RWPE2 (cell line): Measurements from ENCODE around the gene RTCA.

Experiments
- ATAC-seq: fragments of 200-7000 bp; cut with Tn5 transposase; 3 replicates; pipeline ENCODE4 v1.9.1; 2021; ENCODE audit warnings: low read depth
- DNase-seq: peaks from one replicate; pipeline ENCODE4 v3.0.0-alpha.2; 2020; ENCODE audit warnings: low spot score
- H3K27ac ChIP-seq: fragments of 450-650 bp; 2 replicates; pipeline ENCODE4 v1.5.1; 2017; ENCODE audit warnings: mild to moderate bottlenecking; ENCODE audit not compliant: poor library complexity, severe bottlenecking
- H3K27me3 ChIP-seq: fragments of 250-450 bp; sonication (Bioruptor Pico); 2 replicates; pipeline ENCODE4 v1.5.1; 2021; ENCODE audit warnings: mild to moderate bottlenecking, moderate library complexity; ENCODE audit not compliant: insufficient read depth, poor library complexity, severe bottlenecking
- H3K36me3 ChIP-seq: fragments of 250-450 bp; sonication (Bioruptor Pico); 2 replicates; pipeline ENCODE4 v1.5.1; 2020; ENCODE audit warnings: low read depth, mild to moderate bottlenecking, moderate library complexity
- H3K4me1 ChIP-seq: fragments of 250-450 bp; sonication (Bioruptor Pico); 2 replicates; pipeline ENCODE4 v1.5.1; 2021; ENCODE audit warnings: mild to moderate bottlenecking, moderate library complexity; ENCODE audit not compliant: insufficient read depth, poor library complexity, severe bottlenecking
- H3K4me3 ChIP-seq: fragments of 250-450 bp; sonication (Bioruptor Pico); 2 replicates; pipeline ENCODE4 v1.5.1; 2021; ENCODE audit warnings: mild to moderate bottlenecking, moderate library complexity; ENCODE audit not compliant: severe bottlenecking
- H3K9me3 ChIP-seq: fragments of 250-450 bp; sonication (Bioruptor Pico); 2 replicates; pipeline ENCODE4 v1.5.1; 2021; ENCODE audit warnings: mild to moderate bottlenecking, moderate library complexity; ENCODE audit not compliant: severe bottlenecking
- TF ChIP-seq, protein P1 (sequence below): fragments of 450-650 bp; IDR thresholded peaks from one replicate; pipeline ENCODE4 v1.5.1; 2017; ENCODE audit warnings: mild to moderate bottlenecking, moderate library complexity; ENCODE audit not compliant: poor library complexity, severe bottlenecking

RTCA gene

DNA sequence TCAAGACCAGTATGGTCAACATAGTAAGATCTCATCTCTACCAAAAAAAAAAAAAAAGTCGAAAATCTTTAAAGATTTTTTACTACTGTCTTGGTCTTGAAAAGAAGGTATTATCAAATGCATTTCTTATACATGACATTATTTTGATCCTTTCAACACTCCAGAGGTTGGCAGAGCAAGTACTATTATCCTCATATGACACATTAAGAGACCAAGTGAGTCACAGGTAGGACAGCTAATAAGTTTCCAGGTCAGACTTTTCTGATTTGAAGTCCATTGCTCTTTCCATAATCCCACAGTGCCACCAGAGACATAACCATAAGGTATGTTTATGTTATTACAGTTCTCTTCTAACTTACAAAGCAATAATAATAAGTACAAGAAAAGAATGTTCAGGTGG, 31.6 kb upstream of the RTCA start:
- ATAC-seq (no peak), DNase-seq (no peak)
- Histone ChIP-seq H3K27me3 (no peaks in the 10 kb centered on the region), H3K9me3 (no peaks in the 10 kb centered on the region), H3K27ac (no peak overlapping the region), H3K4me1 (peaks cover 10% of the 10 kb centered on the region), H3K36me3 (peaks cover 46% of the 10 kb centered on the region), H3K4me3 (no peak overlapping the region)
- TF ChIP-seq, protein P1, sequence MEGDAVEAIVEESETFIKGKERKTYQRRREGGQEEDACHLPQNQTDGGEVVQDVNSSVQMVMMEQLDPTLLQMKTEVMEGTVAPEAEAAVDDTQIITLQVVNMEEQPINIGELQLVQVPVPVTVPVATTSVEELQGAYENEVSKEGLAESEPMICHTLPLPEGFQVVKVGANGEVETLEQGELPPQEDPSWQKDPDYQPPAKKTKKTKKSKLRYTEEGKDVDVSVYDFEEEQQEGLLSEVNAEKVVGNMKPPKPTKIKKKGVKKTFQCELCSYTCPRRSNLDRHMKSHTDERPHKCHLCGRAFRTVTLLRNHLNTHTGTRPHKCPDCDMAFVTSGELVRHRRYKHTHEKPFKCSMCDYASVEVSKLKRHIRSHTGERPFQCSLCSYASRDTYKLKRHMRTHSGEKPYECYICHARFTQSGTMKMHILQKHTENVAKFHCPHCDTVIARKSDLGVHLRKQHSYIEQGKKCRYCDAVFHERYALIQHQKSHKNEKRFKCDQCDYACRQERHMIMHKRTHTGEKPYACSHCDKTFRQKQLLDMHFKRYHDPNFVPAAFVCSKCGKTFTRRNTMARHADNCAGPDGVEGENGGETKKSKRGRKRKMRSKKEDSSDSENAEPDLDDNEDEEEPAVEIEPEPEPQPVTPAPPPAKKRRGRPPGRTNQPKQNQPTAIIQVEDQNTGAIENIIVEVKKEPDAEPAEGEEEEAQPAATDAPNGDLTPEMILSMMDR = no peak

DNA sequence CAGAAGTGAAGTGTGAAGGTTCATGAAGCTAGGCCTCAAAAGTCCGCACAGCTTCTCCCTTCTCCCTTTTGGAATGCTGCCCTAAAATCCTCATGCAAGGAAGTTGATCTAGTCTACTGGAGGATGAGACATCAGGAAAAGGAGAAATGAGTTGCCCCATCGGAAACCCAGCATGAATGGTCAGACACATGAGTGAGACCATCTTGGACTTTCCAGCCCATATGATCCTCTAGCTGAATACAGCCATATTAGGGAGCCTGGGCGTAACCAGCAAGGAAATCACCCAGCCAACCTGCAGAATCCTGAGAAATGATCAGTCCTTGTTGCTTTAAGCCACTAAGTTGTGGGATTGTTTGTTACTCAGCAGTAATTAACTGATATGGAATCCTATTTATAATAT, 28.9 kb upstream of the RTCA start:
- H3K4me1 ChIP-seq = peaks cover 10% of the 10 kb centered on the region
- H3K4me3 ChIP-seq = no peak overlapping the region
- DNase-seq = no peak
- TF ChIP-seq, protein P1 = no peak
- H3K9me3 ChIP-seq = no peaks in the 10 kb centered on the region
- H3K36me3 ChIP-seq = peaks cover 37% of the 10 kb centered on the region
- H3K27me3 ChIP-seq = no peaks in the 10 kb centered on the region
- H3K27ac ChIP-seq = no peak overlapping the region
- no peak for ATAC-seq

DNA sequence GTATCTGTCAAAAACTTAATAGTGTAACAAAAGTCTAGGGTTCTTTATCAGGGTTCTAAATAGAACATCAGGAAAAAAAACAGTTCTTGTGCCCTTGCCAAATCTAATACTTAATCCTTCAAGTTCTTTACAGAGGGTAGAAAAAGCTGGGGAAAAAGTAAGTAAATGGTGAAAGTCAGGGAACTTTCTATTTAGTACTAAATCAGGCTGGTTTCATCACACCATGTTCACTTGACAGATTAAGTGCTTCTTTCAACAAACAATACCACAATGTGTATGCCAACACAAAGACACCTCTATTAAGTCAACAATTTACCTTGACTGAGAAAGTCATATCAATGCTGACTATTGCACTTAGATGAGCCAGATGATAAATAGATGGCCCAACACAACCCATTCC, 26.1 kb upstream of the RTCA start:
- H3K27ac ChIP-seq = no peak overlapping the region
- no peaks in the 10 kb centered on the region for H3K27me3 ChIP-seq
- H3K36me3 ChIP-seq = peaks cover 19% of the 10 kb centered on the region
- TF ChIP-seq, protein P1 = no peak
- no peaks in the 10 kb centered on the region for H3K9me3 ChIP-seq
- ATAC-seq (no peak), DNase-seq (no peak)
- no peak overlapping the region for H3K4me3 ChIP-seq
- peaks cover under 1% of the 10 kb centered on the region for H3K4me1 ChIP-seq

DNA sequence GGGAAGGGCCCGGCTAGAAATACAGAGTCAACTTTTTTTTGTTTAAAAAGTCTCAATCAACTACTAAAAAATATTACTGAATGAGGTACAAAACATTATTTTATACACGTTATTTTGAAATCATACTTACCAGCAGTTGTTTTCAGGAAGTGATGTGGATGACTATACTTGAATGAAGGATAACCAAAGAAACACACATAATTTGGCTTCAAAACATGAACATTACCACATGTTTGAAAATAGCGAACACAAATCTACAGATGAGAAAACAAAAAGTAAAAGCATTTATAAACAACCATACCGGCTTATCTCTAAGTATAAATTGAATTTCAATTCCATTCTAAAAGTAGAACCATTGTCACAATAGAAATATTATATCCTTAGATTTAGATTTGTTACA, 25.4 kb upstream of the RTCA start:
- H3K9me3 ChIP-seq = no peaks in the 10 kb centered on the region
- H3K36me3 ChIP-seq = peaks cover 12% of the 10 kb centered on the region
- H3K27ac ChIP-seq = no peak overlapping the region
- TF ChIP-seq, protein P1 = no peak
- no peak for DNase-seq
- no peak for ATAC-seq
- no peak overlapping the region for H3K4me3 ChIP-seq
- H3K27me3 ChIP-seq = no peaks in the 10 kb centered on the region
- H3K4me1 ChIP-seq = no peaks in the 10 kb centered on the region

DNA sequence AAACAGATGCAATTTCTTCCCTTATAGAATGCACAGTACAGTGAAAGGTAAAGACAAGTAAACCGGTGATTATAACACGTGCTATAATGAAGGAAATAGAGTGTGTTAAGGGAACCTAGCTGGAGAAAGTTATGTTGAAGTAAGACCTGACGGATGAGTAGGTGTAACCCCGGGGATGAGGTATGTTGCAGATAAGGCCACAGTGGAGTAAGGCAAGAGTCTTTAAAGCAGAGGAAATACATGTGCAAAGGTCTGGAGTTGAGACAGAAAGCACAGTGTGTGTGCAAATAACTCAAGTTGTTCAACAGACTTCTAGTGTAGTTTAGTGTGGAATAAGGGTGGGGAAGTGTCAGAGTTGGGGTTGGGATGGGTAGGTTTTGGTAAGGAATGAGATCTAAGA, 19.3 kb upstream of the RTCA start:
- Histone ChIP-seq H3K9me3 (no peaks in the 10 kb centered on the region), H3K27ac (no peak overlapping the region), H3K36me3 (peaks cover 3% of the 10 kb centered on the region; the same call in 1 of the 2 replicates), H3K4me3 (no peak overlapping the region), H3K27me3 (no peaks in the 10 kb centered on the region), H3K4me1 (peaks cover 5% of the 10 kb centered on the region)
- no peak for DNase-seq
- ATAC-seq = no peak
- TF ChIP-seq, protein P1 = no peak
